Left renal pelvis (tissue), 4 donors: ENCODE results near the gene S100A7. TPM values are rescaled to one million over a fixed set of nuclear protein-coding genes. Genes with fewer than 3 reads are reported as not detected.

ENCODE experiments used
- polyA plus RNA-seq, 4 donors: library from polyadenylated mRNA; unstranded; fragments of 120-200 nt; gene quantifications; one replicate each; pipeline ENCODE4 v1.2.1, GENCODE V29; 2013; ENCODE audit not compliant: insufficient read length in 4 of 4

The S100A7 gene
- polyA plus RNA-seq, 4 donors, result 0.47 TPM; not detected in 3

Other genes starting within 250 kb of the S100A7 start
- not detected for gene PRR9, start 243.1 kb downstream of the S100A7 start, polyA plus RNA-seq
- not detected for gene LORICRIN, start 201.0 kb downstream of the S100A7 start, polyA plus RNA-seq
- not detected for gene PGLYRP3, start 147.7 kb downstream of the S100A7 start, polyA plus RNA-seq
- not detected for gene PGLYRP4, start 111.8 kb downstream of the S100A7 start, polyA plus RNA-seq
- 10 to 100 TPM in 3 of 4 donors, 1 to 10 TPM in 1; 7.2 to 34.0 (median 24.9) TPM for gene S100A9, start 102.8 kb downstream of the S100A7 start, polyA plus RNA-seq
- 1 to 10 TPM in 3 of 4 donors, not detected in 1; 1.4 to 3.0 (median 1.7) TPM for gene S100A12, start 85.0 kb downstream of the S100A7 start, polyA plus RNA-seq
- 10 to 100 TPM in 3 of 4 donors, 1 to 10 TPM in 1; 5.5 to 22.6 (median 16.0) TPM for gene S100A8, start 69.6 kb downstream of the S100A7 start, polyA plus RNA-seq
- not detected for gene S100A7A, start 44.1 kb downstream of the S100A7 start, polyA plus RNA-seq
- gene S100A6, start 75.3 kb upstream of the S100A7 start, polyA plus RNA-seq, result 100 to 1,000 TPM; 185 to 449 (median 318) TPM
- 1 to 10 TPM in 1 of 4 donors, under 1 TPM in 3; 0.49 to 1.0 (median 0.82) TPM for gene S100A5, start 80.3 kb upstream of the S100A7 start, polyA plus RNA-seq
- gene S100A4, start 85.2 kb upstream of the S100A7 start, polyA plus RNA-seq, result 100 to 1,000 TPM in 1 of 4 donors, 10 to 100 TPM in 3; 36.5 to 106 (median 59.5) TPM
- gene S100A3, start 88.6 kb upstream of the S100A7 start, polyA plus RNA-seq, result under 1 TPM; 0.18 to 0.39 (median 0.22) TPM
- gene S100A2, start 105.2 kb upstream of the S100A7 start, polyA plus RNA-seq, result 10 to 100 TPM in 1 of 4 donors, 1 to 10 TPM in 3; 1.4 to 11.8 (median 7.7) TPM
- 100 to 1,000 TPM in 3 of 4 donors, 10 to 100 TPM in 1; 91.7 to 107 (median 101) TPM for gene S100A16, start 152.5 kb upstream of the S100A7 start, polyA plus RNA-seq
- 10 to 100 TPM in 3 of 4 donors, under 1 TPM in 1; 0.96 to 29.2 (median 18.9) TPM for gene S100A14, start 155.7 kb upstream of the S100A7 start, polyA plus RNA-seq
- 100 to 1,000 TPM; 121 to 152 (median 151) TPM for gene S100A13, start 166.9 kb upstream of the S100A7 start, polyA plus RNA-seq
- 10 to 100 TPM in 3 of 4 donors, 1 to 10 TPM in 1; 1.5 to 23.5 (median 18.9) TPM for gene S100A1, start 167.8 kb upstream of the S100A7 start, polyA plus RNA-seq
- gene CHTOP, start 173.4 kb upstream of the S100A7 start, polyA plus RNA-seq, result 100 to 1,000 TPM in 3 of 4 donors, 10 to 100 TPM in 1; 99.3 to 149 (median 123) TPM
- gene SNAPIN, start 198.1 kb upstream of the S100A7 start, polyA plus RNA-seq, result 10 to 100 TPM; 45.9 to 59.5 (median 52.3) TPM
- 100 to 1,000 TPM; 243 to 320 (median 286) TPM for gene ILF2, start 210.3 kb upstream of the S100A7 start, polyA plus RNA-seq
- 10 to 100 TPM; 36.2 to 74.9 (median 63.8) TPM for gene NPR1, start 218.0 kb upstream of the S100A7 start, polyA plus RNA-seq